GM12892 (cell line): ENCODE data around the gene SEMA6D.

Experiments
- POLR2A ChIP-seq: IDR thresholded peaks from 2 replicates; pipeline ENCODE4 v1.6.1; 2011; ENCODE audit warnings: low read depth, low read length, control low read depth
- POLR2AphosphoS5 ChIP-seq: IDR thresholded peaks from 2 replicates; pipeline ENCODE4 v1.6.1; 2011; ENCODE audit warnings: low read depth, low read length, control low read depth
- TAF1 ChIP-seq: IDR thresholded peaks from 2 replicates; pipeline ENCODE4 v1.6.1; 2011; ENCODE audit warnings: low read depth, mild to moderate bottlenecking, control low read depth, low read length, borderline replicate concordance

GRCh38 chr15:47733085-47733484, 15.8 kb downstream of the SEMA6D start:
- TF ChIP-seq POLR2A (no peak), TAF1 (no peak), POLR2AphosphoS5 (no peak)
